LoVo (cell line): Measurements from ENCODE around the gene CTSZ.
"Not testable (repeated sequence)": the region's sequence is repeated elsewhere in the genome, so short reads cannot be mapped to it uniquely, and the experiment has no call there.

Experiments
- DNase-seq: peaks from one replicate; pipeline ENCODE4 v3.0.0-alpha.2; 2016; ENCODE audit warnings: low spot score

Gene CTSZ

GRCh38 chr20:59006864-59007664, at the start of gene CTSZ:
Gene CTSZ, minus strand, starts transcription at chr20:59007254. Its CDS starts 126 bp downstream, at chr20:59007128.
- peak; percentile 60 for DNase-seq

GRCh38 chr20:59055302-59055701, 48.2 kb upstream of the CTSZ start:
- no peak for DNase-seq

- no peak for DNase-seq
These were observed 44.7 kb upstream of the CTSZ start for GRCh38 chr20:59051666-59052185.

- no peak for DNase-seq
These were observed 43.4 kb upstream of the CTSZ start for GRCh38 chr20:59050437-59050836.

GRCh38 chr20:59048681-59049030, 41.6 kb upstream of the CTSZ start:
- DNase-seq: no peak

GRCh38 chr20:59047938-59048680, 41.1 kb upstream of the CTSZ start:
- DNase-seq: peak; percentile 85

- no peak for DNase-seq
These were observed 39.8 kb upstream of the CTSZ start for GRCh38 chr20:59046862-59047261.

- DNase-seq: peak; percentile 67
These were observed 37.7 kb upstream of the CTSZ start for GRCh38 chr20:59044796-59045195.

- DNase-seq: no peak
These were observed 37.2 kb upstream of the CTSZ start for GRCh38 chr20:59044295-59044694.

- DNase-seq: peak; percentile 35
These were observed 36.6 kb upstream of the CTSZ start for GRCh38 chr20:59043698-59044097.

- DNase-seq: peak; percentile 96
These were observed 36.0 kb upstream of the CTSZ start for GRCh38 chr20:59042796-59043631.

- DNase-seq: peak; percentile 22
These were observed 35.2 kb upstream of the CTSZ start, which contains the start of gene PRELID3B for GRCh38 chr20:59042151-59042795. Gene PRELID3B, minus strand, starts transcription at chr20:59042786. Its CDS starts 56 bp downstream, at chr20:59042730.

GRCh38 chr20:59041487-59041886, 34.4 kb upstream of the CTSZ start:
- not testable (repeated sequence) for DNase-seq

- no peak for DNase-seq
These were observed 33.6 kb upstream of the CTSZ start for GRCh38 chr20:59040667-59041066.

GRCh38 chr20:59039233-59039632, 32.2 kb upstream of the CTSZ start:
- DNase-seq: no peak

- DNase-seq: no peak
These were observed 30.3 kb upstream of the CTSZ start for GRCh38 chr20:59037386-59037785.

GRCh38 chr20:59035381-59035780, 28.3 kb upstream of the CTSZ start:
- no peak for DNase-seq

- DNase-seq: no peak
These were observed 26.6 kb upstream of the CTSZ start for GRCh38 chr20:59033616-59034165.

- no peak for DNase-seq
These were observed 26.0 kb upstream of the CTSZ start for GRCh38 chr20:59033093-59033492.

GRCh38 chr20:59032713-59033059, 25.6 kb upstream of the CTSZ start:
- DNase-seq: no peak

GRCh38 chr20:59032023-59032712, 25.1 kb upstream of the CTSZ start, which contains the start of gene ATP5F1E:
Gene ATP5F1E, minus strand, starts transcription at chr20:59032335. Its CDS starts 84 bp downstream, at chr20:59032251.
- DNase-seq: peak; percentile 97
